GM12878 (cell line): ENCODE measurements around the gene OR5AK2. TPM values are rescaled to one million over a fixed set of nuclear protein-coding genes. Genes with fewer than 3 reads are reported as not detected.

Experiments
- ATAC-seq: fragments of 200-7000 bp; cut with Tn5 transposase; 3 replicates; pipeline ENCODE4 v1.9.1; 2020; ENCODE audit warnings: mild to moderate bottlenecking, moderate library complexity
- BruUV-seq: library from RNA; stranded (reverse); fragments of 400-500 nt; replicated peaks from 2 replicates; lab custom pipeline; 2021; lab: Mats Ljungman, UMichigan
- CTCF ChIA-PET: fragments of 300-600 bp; sonication (Branson Sonifier 250); formaldehyde crosslinking; extraction: SDS; loops from one replicate; lab custom pipeline; 2021; ENCODE audit warnings: inconsistent platforms; lab: Yijun Ruan, JAX
- POLR2A ChIA-PET: fragments of 350-600 bp; formaldehyde crosslinking; extraction: SDS; loops from one replicate; lab custom pipeline; 2021; ENCODE audit warnings: inconsistent platforms; lab: Charles Lee
- RAD21 ChIA-PET: fragments of 300-600 bp; sonication (Branson Sonifier 250); formaldehyde crosslinking; loops from one replicate; lab custom pipeline; 2023; ENCODE audit warnings: antibody characterized with exemption; ENCODE audit not compliant: unreplicated experiment; lab: Charles Lee
- SMC1A ChIA-PET: fragments of 300-600 bp; sonication (Branson Sonifier 250); formaldehyde crosslinking; loops from one replicate; lab custom pipeline; 2023; ENCODE audit not compliant: unreplicated experiment, uncharacterized antibody; lab: Charles Lee
- DNase-seq: peaks from one replicate; pipeline ENCODE4 v3.0.0-alpha.2; 2011; ENCODE audit warnings: low read depth, low spot score
- FAIRE-seq: peaks from 3 replicates; lab custom pipeline; 2011; peaks lifted over from hg19 to GRCh38; lab: Jason Lieb, UNC
- H2AFZ ChIP-seq: 2 replicates; pipeline ENCODE4 v1.6.0; 2011; ENCODE audit warnings: low read depth, low read length, control low read depth; ENCODE audit not compliant: control insufficient read depth
- H3K27ac ChIP-seq: 2 replicates; pipeline ENCODE4 v1.5.1; 2011; ENCODE audit warnings: control low read depth; ENCODE audit not compliant: control insufficient read depth, insufficient read depth
- H3K27me3 ChIP-seq, 2 experiments: replicated peaks in 1 of 2; 2 replicates each; pipeline versions ENCODE4 v1.6.0 to v1.6.1; 2011; ENCODE audit warnings: low read length in 1 of 2; ENCODE audit not compliant: control insufficient read depth in 2 of 2, insufficient read depth in 2 of 2
- H3K36me3 ChIP-seq, 2 experiments: 2 replicates each; pipeline ENCODE4 v1.5.1; 2011; ENCODE audit warnings: low read length in 1 of 2; ENCODE audit not compliant: control insufficient read depth in 2 of 2, insufficient read depth in 2 of 2
- H3K4me1 ChIP-seq: 2 replicates; pipeline ENCODE4 v1.6.1; 2011; ENCODE audit warnings: mild to moderate bottlenecking, low read length, moderate library complexity, mixed read lengths; ENCODE audit not compliant: control insufficient read depth, insufficient read depth
- H3K4me2 ChIP-seq: 2 replicates; pipeline ENCODE4 v1.6.0; 2011; ENCODE audit warnings: control low read depth; ENCODE audit not compliant: control insufficient read depth, insufficient read depth
- H3K4me3 ChIP-seq: fragments of 200-600 bp; sonication (generic); 2 replicates; pipeline ENCODE4 v1.5.1; 2016
- H3K79me2 ChIP-seq: 2 replicates; pipeline ENCODE4 v1.6.0; 2011; ENCODE audit warnings: low read length; ENCODE audit not compliant: control insufficient read depth, insufficient read depth
- H3K9ac ChIP-seq: 2 replicates; pipeline ENCODE4 v1.8.0; 2011; ENCODE audit warnings: low read length, control low read depth, mixed read lengths; ENCODE audit not compliant: control insufficient read depth, insufficient read depth
- H3K9me3 ChIP-seq: replicated peaks from 3 replicates; pipeline ENCODE4 v1.5.1; 2011; ENCODE audit warnings: mild to moderate bottlenecking, low read length; ENCODE audit not compliant: control insufficient read depth, insufficient read depth
- H4K20me1 ChIP-seq: 2 replicates; pipeline ENCODE4 v1.6.0; 2011; ENCODE audit not compliant: control insufficient read depth, insufficient read depth
- BHLHE40 ChIP-seq, 2 experiments: fragments of 450-650 bp in 1 of 2; IDR thresholded peaks; 2 replicates each; pipeline ENCODE4 v1.6.1; 2011 to 2017; ENCODE audit warnings: low read depth in 2 of 2, borderline replicate concordance in 1 of 2, improper control_type of control experiment in 1 of 2, low read length in 1 of 2, mild to moderate bottlenecking in 1 of 2
- CTCF ChIP-seq, 3 experiments: IDR thresholded peaks in 2 of 3; conservative IDR thresholded peaks in 1 of 3; 2 replicates each; pipeline ENCODE4 v1.5.1; 2011; ENCODE audit warnings: low read depth in 3 of 3, low read length in 3 of 3, mild to moderate bottlenecking in 3 of 3, control low read depth in 2 of 3, moderate library complexity in 2 of 3, inconsistent platforms in 1 of 3, mixed read lengths in 1 of 3; ENCODE audit not compliant: control insufficient read depth in 2 of 3, insufficient read depth in 1 of 3; ENCODE audit errors: extremely low read depth in 1 of 3
- DPF2 ChIP-seq: fragments of 450-650 bp; IDR thresholded peaks from 2 replicates; pipeline ENCODE4 v1.6.1; 2017; ENCODE audit warnings: mild to moderate bottlenecking
- E2F4 ChIP-seq: IDR thresholded peaks from 2 replicates; pipeline ENCODE4 v1.6.1; 2012; ENCODE audit warnings: low read depth, low read length, improper control_type of control experiment
- EED ChIP-seq: sonication (generic); IDR thresholded peaks from 2 replicates; pipeline ENCODE4 v1.6.1; 2016; ENCODE audit warnings: antibody characterized with exemption, low read depth
- EZH2 ChIP-seq: IDR thresholded peaks from 2 replicates; pipeline ENCODE4 v1.6.1; 2012; ENCODE audit warnings: low read depth, mild to moderate bottlenecking, control low read depth, inconsistent platforms, low read length, borderline replicate concordance; ENCODE audit not compliant: control insufficient read depth
- FOXK2 ChIP-seq: fragments of 450-650 bp; IDR thresholded peaks from 2 replicates; pipeline ENCODE4 v1.6.1; 2017; ENCODE audit warnings: mild to moderate bottlenecking, moderate library complexity
- MTA3 ChIP-seq: IDR thresholded peaks from 2 replicates; pipeline ENCODE4 v1.6.1; 2012; ENCODE audit warnings: low read length, inconsistent platforms, borderline replicate concordance
- RELA ChIP-seq: fragments of 450-650 bp; IDR thresholded peaks from 2 replicates; pipeline ENCODE4 v1.8.0; 2014; ENCODE audit warnings: borderline replicate concordance; ENCODE audit not compliant: partially characterized antibody
- SPI1 ChIP-seq: IDR thresholded peaks from 2 replicates; pipeline ENCODE4 v1.6.1; 2011; ENCODE audit warnings: low read depth, mild to moderate bottlenecking, low read length, moderate library complexity, borderline replicate concordance; ENCODE audit not compliant: insufficient read depth
- TARDBP ChIP-seq: IDR thresholded peaks from 2 replicates; pipeline ENCODE4 v1.6.1; 2016; ENCODE audit warnings: borderline replicate concordance
- WGBS: methylation state at CpG from one replicate; pipeline ENCODE4 v1.1.6; 2016; ENCODE audit warnings: low lambda C conversion rate; ENCODE audit not compliant: insufficient replicate concordance, insufficient coverage; ENCODE audit errors: missing lambda C conversion rate; 5-methylcytosine and 5-hydroxymethylcytosine counted together
- in situ Hi-C: fragments of 300-500 bp; cut with MboI; formaldehyde crosslinking; loops from 9 replicates; pipeline ENCODE4 v1.14.3; 2018; ENCODE audit warnings: mixed read lengths
- intact Hi-C: fragments of 100-400 bp; cut with micrococcal nuclease; formaldehyde crosslinking; loops from one replicate; pipeline ENCODE4 v1.14.2; 2022; ENCODE audit not compliant: unreplicated experiment
- polyA plus RNA-seq, 11 experiments: library from polyadenylated mRNA; depleted of rRNA in 4 of 11; unstranded in 6 of 11; stranded (reverse) in 5 of 11; fragments of >200 nt; fragmentation: Nextera tagmentation in 4 of 11; fragmentation: Illumina TruSeq in 1 of 11; extraction: Ambion mirVana in 4 of 11; extraction: Trizol in 1 of 11; gene quantifications; 1 replicate in 1 of 11; 2 replicates in 10 of 11; pipeline versions ENCODE4 v1.2.1 to v1.2.3, GENCODE V29; 2011 to 2016; ENCODE audit warnings: inconsistent platforms in 2 of 11, missing spikeins in 2 of 11, low read depth in 1 of 11
- total RNA-seq, 4 experiments: library from RNA; depleted of rRNA in 3 of 4; stranded (reverse); fragments of >200 nt in 3 of 4; fragmentation: Illumina TruSeq in 1 of 4; extraction: Trizol in 1 of 4; gene quantifications; 2 replicates each; pipeline versions ENCODE4 v1.2.1 to v1.2.3, GENCODE V29; 2013 to 2021

The OR5AK2 gene
- total and polyA plus RNA-seq, 10 of the 15 experiments (the other 5 are each of a cell fraction or from before 2014, with no cell fraction given) = not detected

GRCh38 chr11:57008373-57008772 lies 19.7 kb downstream of the OR5AK2 start:
- no peak for DNase-seq
- H3K79me2 ChIP-seq = no peaks in the 10 kb centered on the region
- ChIA-PET SMC1A (no interaction called here), RAD21 (no interaction called here), CTCF (no interaction called here), POLR2A (no interaction called here)
- no peaks in the 10 kb centered on the region for H3K4me1 ChIP-seq
- no peak overlapping the region for H3K4me2 ChIP-seq
- no peak overlapping the region for H3K9ac ChIP-seq
- in situ Hi-C loops = no loop called here
- no peak overlapping the region for H2AFZ ChIP-seq
- H4K20me1 ChIP-seq = no peaks in the 10 kb centered on the region
- TF ChIP-seq MTA3 (no peak), EED (no peak), DPF2 (no peak), CTCF (IDR thresholded peaks at IDR 0.05 in 2 of 3, conservative IDR thresholded peaks at IDR 0.05 in 1 of 3; ENCODE audit: control insufficient read depth in 2 of 3, extremely low read depth in 1 of 3, insufficient read depth in 1 of 3, low read depth in 3 of 3, low read length in 3 of 3) (no peak), BHLHE40 (IDR thresholded peaks at IDR 0.05; ENCODE audit: borderline replicate concordance in 1 of 2, low read depth in 2 of 2, low read length in 1 of 2) (no peak), FOXK2 (no peak), TARDBP (no peak), SPI1 (no peak), EZH2 (no peak), RELA (no peak), E2F4 (no peak)
- H3K4me3 ChIP-seq = no peak overlapping the region
- H3K36me3 ChIP-seq = no peaks in the 10 kb centered on the region
- no peak for FAIRE-seq
- intact Hi-C loops = no loop called here
- BruUV-seq = no TSS peak
- no peak for ATAC-seq
- H3K27me3 ChIP-seq = no peaks in the 10 kb centered on the region
- 2% methylated on average over 3 of the region's 3 CpGs for WGBS
- H3K27ac ChIP-seq = no peak overlapping the region
- H3K9me3 ChIP-seq = no peaks in the 10 kb centered on the region
